ENCODE data around the gene LEMD3.

DNA sequence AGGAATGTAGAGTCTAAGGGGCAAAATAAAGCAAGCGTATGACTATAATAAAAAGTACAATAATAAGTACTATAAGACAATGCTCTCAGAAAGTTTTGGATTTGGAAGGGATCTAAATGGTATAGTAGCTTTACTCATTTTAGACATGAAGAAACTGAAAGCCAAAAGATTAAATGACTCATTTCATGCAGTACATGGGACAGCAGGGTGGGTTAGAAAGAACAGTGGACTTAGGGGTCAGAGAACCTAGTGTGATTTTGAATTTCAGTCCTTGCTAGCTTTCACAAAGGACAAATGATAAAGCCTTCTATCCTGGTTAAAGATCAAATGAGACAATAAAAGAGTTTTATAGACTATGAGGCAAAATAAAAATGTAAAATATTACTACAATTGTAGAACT, 6.8 kb upstream of the LEMD3 start:
- TF ChIP-seq, protein P1, sequence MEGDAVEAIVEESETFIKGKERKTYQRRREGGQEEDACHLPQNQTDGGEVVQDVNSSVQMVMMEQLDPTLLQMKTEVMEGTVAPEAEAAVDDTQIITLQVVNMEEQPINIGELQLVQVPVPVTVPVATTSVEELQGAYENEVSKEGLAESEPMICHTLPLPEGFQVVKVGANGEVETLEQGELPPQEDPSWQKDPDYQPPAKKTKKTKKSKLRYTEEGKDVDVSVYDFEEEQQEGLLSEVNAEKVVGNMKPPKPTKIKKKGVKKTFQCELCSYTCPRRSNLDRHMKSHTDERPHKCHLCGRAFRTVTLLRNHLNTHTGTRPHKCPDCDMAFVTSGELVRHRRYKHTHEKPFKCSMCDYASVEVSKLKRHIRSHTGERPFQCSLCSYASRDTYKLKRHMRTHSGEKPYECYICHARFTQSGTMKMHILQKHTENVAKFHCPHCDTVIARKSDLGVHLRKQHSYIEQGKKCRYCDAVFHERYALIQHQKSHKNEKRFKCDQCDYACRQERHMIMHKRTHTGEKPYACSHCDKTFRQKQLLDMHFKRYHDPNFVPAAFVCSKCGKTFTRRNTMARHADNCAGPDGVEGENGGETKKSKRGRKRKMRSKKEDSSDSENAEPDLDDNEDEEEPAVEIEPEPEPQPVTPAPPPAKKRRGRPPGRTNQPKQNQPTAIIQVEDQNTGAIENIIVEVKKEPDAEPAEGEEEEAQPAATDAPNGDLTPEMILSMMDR (conservative IDR thresholded peaks at IDR 0.05 in 1 of 2, IDR thresholded peaks at IDR 0.05 in 1 of 2; ENCODE audit: low read depth in 1 of 2, low read length in 2 of 2): no peak
- TF ChIP-seq EZH2 (IDR thresholded peaks at IDR 0.05; ENCODE audit: low read length, missing control alignments): no peak

All from fibroblast of lung (primary cell).